Erythroblast (primary cell): Measurements from ENCODE around the gene PTPRB.
A peak's percentile ranks its signal among the peaks of the same experiment; 100 is the strongest.

ENCODE experiments used
- DNase-seq, 2 experiments: peaks; one replicate each; lab custom pipeline; 2025; lab: John Stamatoyannopoulos, UW
- GATA1 ChIP-seq: IDR thresholded peaks from 2 replicates; pipeline ENCODE4 v1.6.1; 2011; ENCODE audit warnings: low read depth, mild to moderate bottlenecking, control low read depth, low read length, moderate library complexity
- POLR2A ChIP-seq: IDR thresholded peaks from 2 replicates; pipeline ENCODE4 v1.6.1; 2011; ENCODE audit warnings: mild to moderate bottlenecking, low read length

Gene PTPRB

DNA sequence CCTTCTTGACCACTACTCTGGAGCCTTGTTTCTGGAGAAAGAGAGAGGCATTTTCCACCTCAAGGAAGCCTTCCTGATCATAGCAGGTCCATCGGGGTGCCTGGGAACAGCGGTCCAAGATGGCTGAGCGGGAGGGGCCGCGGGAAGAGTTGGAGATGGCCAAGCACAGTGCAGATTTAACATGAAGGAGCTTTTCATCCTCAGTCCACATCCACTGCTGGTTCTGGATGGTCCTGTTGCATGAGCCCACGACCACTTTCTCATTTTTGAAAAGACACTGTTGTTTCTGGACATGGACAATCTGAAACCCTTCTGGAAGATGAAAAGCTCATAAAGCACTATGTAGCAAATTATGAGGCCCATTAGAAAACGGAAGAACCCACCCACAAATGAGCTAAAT is 1.5 kb downstream of the PTPRB start:
- DNase-seq = no peak
- TF ChIP-seq POLR2A (no peak), GATA1 (no peak)

DNA sequence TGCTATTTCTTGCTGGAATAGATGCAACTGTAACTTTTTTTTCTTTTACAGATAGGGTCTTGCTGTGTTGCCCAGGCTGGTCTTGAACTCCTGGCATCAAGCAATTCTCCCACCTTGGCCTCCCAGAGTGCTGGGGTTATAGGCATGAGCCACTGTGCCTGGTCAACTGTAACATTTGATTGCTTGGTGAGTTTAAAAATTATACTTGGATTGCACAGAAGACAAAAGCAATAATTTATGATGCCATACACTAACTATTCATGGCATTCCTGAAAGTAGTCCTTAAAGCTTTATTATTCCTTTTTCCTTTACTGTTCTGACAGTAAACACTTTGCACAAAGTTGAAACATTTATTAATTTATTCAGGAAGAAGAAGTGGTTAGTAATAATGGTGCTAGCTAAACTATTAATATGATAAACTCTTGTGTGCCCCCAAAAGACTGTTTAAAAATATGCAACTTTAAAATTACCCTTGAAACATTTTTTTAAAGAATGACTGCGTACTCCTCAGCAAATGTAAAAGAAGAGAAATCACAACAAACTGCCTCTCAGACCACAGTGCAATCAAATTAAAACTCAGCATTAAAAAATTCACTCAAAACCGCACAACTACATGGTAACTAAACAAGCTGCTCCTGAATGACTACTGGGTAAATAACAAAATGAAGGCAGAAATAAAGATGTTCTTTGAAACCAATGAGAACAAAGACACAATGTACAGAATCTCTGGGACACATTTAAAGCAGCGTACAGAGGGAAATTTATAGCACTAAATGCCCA is 8.3 kb downstream of the PTPRB start:
- TF ChIP-seq POLR2A (no peak), GATA1 (no peak)
- no peak for DNase-seq

DNA sequence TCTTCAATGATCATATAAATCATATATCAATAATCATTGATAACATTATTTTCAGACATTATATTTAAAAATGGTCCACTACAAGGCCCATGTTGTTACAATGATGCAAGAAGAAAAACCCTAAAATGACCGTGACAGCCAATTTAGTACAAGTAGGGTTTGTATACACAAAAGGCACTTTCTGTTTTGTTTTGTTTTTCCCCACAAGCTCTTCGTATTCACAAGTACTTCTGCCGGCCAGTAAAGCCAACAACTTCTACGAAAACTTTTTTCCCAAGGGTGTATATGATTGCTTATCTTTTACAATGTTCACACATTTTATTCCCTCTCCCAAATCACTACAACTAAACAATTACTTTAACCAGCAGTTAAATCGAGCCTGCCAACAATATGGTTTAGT is 9.6 kb downstream of the PTPRB start:
- TF ChIP-seq POLR2A = no peak
- no peak for TF ChIP-seq GATA1

DNA sequence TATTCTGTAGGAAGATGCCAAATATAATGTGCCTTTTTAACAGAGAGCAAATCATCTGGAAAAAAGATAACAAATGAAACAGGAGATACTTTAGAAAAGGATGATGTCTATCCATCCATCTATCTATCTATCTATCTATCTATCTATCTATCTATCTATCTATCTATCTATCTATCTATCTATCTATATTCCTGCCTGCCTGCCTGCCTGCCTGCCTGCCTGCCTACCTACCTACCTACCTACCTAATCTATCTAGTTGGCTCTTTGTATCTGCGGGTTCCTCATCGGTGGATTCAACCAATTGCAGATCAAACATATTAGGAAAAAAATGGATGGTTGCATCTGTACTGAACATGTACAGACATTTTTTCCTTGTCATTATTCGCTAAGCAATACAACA is 11.0 kb downstream of the PTPRB start:
- no peak for DNase-seq
- TF ChIP-seq POLR2A = no peak

More for the DNA sequence above, 9.6 kb downstream of the PTPRB start:
- no peak for DNase-seq

DNA sequence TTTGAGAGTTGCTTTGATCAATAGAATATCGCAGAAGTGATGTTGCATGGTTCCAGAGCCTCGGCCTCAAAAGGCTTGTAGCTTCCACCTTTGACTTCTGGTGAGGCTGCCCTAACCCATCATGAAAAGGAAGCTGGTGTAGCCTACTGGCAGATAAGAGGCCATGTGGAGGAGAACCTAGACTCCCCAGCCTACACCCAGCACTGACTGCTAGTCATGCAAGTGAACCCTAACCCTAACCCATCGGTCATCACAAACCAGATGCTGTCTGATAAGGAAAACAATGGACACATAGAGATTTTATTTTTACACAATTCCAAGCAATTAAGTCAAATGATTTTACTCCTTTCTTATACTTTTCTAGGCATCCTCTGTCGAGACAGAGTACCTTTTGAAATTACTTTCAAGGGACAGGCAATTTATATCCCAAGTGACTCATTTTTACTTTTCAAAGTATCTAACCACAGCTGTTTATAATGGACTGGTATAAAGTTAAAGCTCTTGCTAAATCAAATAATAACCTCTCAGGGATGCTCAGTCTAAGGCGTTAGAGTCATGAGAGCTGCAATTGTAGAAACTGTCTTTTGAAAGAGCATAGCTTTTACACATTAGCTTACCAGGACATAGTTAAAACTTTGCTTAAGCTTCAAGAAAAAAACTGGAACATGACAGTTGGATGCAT is 17.6 kb downstream of the PTPRB start:
- TF ChIP-seq GATA1 (no peak), POLR2A (no peak)
- DNase-seq = no peak

- TF ChIP-seq POLR2A (no peak), GATA1 (no peak)
- DNase-seq = no peak
Measured at GRCh38 chr12:70618371-70618770, 18.9 kb downstream of the PTPRB start.

GRCh38 chr12:70617450-70617849 is 19.8 kb downstream of the PTPRB start:
- DNase-seq = no peak
- TF ChIP-seq GATA1 (no peak), POLR2A (no peak)

GRCh38 chr12:70615174-70615866 is 21.9 kb downstream of the PTPRB start:
- TF ChIP-seq GATA1 (no peak), POLR2A (no peak)
- no peak for DNase-seq

DNA sequence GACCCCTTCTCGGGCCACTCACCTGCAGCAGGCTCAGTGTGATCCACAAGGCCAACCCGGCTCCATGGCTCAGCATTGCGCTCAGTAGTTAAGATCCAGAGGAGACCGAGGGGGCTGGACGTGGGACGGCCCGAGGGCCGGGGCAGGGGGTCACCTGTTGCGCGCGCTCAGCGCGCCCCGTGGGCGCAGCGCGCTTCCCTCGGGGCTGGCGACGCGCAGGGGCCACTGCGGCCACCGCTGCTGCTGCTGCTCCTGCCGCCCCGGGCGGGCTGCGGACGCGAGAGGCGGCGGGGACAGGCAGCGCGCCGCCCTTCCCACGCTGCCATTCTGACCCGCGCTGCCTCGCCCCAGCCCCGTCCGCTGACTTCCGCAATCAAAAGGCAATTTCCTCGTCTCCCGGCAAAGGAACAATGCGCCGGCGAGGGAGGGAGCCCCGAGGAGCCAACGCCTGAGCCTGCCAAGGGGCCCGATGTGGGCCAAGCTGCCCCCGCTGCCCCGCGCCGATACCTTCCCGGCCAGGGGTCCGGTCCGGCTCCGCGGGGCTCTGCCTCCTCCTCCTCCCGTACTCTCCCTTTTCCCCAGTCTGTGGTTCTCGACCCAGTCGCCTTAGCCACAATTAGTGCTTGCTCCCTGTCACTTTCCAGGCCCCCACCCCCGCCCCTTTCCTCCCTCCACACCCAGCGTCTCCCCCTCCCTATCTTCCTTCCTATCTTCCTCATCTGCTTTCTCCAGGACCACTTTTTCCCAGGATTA is 27.3 kb downstream of the PTPRB start:
- TF ChIP-seq POLR2A (no peak), GATA1 (no peak)
- peak; percentile 33 to 44 for DNase-seq

DNA sequence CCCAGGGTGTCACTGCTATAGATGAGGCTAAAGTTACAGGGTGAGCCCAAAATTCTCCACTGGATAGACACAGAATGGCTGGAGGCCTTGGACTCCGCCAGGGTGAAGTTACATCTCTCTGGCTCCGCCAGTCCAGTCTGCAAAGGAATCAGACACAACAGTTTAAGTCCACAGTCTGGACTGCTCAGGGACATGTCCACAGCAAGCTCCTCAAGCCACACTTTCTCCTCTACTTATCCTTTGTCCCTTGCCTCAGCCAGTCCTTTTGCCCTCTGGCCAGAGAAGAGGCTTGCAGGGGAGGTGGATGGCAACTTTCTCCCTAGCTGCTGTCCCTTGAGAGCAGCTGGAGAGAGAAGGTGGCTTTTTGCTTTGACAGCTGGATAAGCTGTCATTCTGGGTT is 28.0 kb downstream of the PTPRB start:
- no peak for DNase-seq
- no peak for TF ChIP-seq POLR2A
- no peak for TF ChIP-seq GATA1

- no peak for DNase-seq
- TF ChIP-seq POLR2A (no peak), GATA1 (no peak)
Measured at GRCh38 chr12:70608184-70608583, 29.0 kb downstream of the PTPRB start.

GRCh38 chr12:70607107-70607506 is 30.1 kb downstream of the PTPRB start:
- TF ChIP-seq GATA1 = no peak
- TF ChIP-seq POLR2A = no peak
- DNase-seq = no peak

DNA sequence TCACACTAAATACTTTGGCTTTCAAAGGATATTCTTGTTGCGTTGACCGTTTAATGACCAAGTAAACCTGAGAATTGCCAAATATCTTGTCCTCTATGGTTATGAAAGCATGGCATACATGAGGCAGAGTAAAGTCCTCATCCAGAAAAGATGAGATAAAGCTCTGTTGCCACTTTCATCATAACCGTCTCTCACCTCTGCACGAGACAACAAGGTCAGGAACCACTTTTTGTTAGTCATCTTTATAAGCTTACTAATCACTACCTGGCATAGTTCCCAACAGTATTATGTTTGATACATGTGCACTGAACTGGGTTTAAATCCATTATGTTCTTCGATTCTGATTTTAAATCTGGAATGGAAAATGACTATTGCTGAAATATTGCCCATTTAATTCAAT is 31.3 kb downstream of the PTPRB start:
- no peak for DNase-seq
- TF ChIP-seq GATA1 (no peak), POLR2A (no peak)

DNA sequence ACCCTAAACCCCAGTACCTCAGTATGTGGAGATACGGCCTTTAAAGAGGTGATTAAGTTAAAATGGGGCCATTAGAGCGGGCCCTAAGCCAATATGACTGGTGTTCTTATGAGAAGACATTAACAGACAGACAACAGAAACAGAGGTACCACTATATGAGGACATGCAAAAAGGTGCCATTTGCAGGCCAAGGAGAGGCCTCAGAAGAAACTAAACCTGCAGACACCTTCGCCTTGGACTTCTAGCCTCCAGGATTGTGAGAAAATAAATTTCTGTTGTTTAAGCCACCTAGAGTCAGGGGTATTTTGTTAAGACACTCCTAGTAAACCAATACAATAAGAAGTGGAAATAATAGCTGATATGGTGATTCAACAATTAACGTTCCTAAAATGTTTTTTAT is 32.6 kb downstream of the PTPRB start:
- DNase-seq = no peak
- TF ChIP-seq POLR2A = no peak
- no peak for TF ChIP-seq GATA1
